Urothelium cell line (cell line): ENCODE results near the gene LPCAT1.

Experiments used
- DNase-seq: peaks from one replicate; pipeline ENCODE4 v3.0.0; 2011; ENCODE audit warnings: low spot score, mixed read lengths
- FAIRE-seq: peaks from 2 replicates; lab custom pipeline; 2011; peaks lifted over from hg19 to GRCh38; lab: Jason Lieb, UNC

The LPCAT1 gene

DNA sequence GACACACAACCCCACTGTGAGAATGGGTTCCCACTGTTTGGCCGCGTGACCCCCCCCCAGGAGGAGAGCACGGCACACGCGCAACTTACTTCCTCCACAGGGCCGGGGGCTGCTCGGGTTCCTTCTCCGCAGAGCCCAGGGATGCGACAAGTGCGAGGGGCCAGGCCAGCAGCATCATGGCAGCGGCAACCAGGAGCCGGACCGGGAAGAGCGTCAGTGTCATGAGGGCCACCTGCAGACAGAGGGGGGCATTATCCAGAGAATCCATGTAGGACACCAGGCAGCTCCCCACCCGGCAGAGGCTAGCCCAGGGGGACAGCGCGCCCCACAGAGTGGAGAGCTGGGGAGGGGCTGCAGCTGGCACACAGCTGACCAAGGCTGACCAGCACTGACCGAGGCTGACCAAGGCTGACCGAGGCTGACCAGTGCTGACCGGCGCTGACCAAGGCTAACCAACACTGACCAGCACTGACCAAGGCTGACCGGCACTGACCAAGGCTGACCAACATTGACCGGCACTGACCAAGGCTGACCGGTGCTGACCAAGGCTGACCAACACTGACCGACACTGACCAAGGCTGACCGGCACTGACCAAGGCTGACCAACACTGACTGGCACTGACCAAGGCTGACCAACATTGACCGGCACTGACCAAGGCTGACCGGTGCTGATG lies 22.3 kb downstream of the LPCAT1 start:
- FAIRE-seq (no peak), DNase-seq (no peak)

- FAIRE-seq, result no peak
Observed at GRCh38 chr5:1500411-1501091, 23.2 kb downstream of the LPCAT1 start.

GRCh38 chr5:1499851-1500250 lies 23.9 kb downstream of the LPCAT1 start:
- DNase-seq (no peak), FAIRE-seq (no peak)

More at GRCh38 chr5:1500411-1501091, 23.2 kb downstream of the LPCAT1 start:
- no peak for DNase-seq

DNA sequence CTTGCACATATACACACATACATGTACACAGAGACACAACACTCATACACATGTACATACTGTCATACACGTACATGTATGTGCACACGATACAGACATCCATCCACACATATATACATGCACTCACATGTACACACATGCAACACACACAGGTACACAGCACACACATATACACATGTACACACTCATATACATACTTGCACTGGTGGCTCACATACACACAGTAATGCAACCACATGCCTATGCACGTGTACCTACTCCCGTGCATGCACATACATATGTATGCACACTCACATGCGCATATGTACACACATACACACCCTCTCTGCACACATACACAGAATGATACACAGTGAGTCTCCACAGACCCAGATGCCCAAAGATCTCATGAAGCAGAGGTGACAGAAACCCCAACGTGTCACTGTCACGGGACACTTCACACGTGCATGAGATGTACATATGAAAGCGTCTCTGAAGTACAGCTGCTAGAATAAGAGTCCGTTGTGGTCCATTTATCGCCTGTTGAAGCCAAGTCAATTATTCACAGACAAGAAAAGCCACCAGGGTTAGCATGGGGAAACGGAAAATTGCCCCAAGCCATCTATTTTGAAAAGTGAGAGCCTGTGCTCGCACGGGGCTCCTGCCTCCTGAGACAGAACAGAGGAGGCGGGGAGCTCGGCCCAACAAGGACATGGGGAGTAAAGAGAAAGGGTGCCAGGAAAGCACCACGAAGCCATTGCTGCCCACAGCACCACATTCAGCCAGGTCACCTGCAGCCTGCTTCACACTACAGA lies 24.9 kb downstream of the LPCAT1 start:
- DNase-seq (no peak), FAIRE-seq (peak; percentile 86)

DNA sequence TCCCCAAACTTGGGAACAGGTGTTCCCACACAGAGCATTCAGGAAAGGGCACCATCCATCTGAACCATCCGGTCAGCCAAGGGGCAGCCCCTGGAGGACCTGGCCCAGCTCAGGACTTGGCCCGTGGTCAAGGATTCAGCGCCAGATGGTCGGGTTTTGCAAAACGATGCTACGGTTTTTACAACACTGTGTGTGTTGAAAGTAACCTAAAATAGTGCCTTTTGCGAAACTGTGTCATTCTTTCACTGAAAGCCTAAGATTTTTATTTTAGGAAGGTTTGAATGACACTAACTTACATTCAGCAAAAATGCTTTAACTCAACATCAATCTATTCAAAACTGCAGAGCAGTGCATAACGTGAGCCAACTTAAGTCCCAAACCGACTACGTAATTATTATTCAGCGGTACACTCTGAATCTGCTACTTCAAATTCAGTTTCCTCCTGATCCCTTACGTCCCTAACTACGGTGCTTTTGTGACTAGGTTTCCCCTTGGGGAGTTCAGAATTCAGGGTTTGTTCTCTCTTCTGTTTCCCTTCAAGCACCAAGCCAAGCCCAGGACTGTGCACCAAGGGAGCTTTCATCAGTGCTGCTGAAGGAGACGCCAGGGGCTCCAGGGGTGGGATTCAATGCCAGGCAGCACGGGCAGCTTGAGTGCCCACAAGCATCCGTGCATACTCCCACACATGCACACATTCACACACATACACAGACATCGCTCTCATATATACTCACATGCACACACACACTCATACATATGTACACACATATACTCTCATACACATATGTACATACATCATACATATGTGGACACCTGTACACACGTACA lies 25.8 kb downstream of the LPCAT1 start:
- DNase-seq (no peak), FAIRE-seq (no peak)

- no peak for FAIRE-seq
- DNase-seq, result no peak
Observed at GRCh38 chr5:1497242-1497777, 26.4 kb downstream of the LPCAT1 start.

- FAIRE-seq (no peak), DNase-seq (no peak)
Observed at GRCh38 chr5:1495525-1495897, 28.2 kb downstream of the LPCAT1 start.

- DNase-seq, result no peak
- no peak for FAIRE-seq
Observed at GRCh38 chr5:1494780-1495524, 28.8 kb downstream of the LPCAT1 start.

DNA sequence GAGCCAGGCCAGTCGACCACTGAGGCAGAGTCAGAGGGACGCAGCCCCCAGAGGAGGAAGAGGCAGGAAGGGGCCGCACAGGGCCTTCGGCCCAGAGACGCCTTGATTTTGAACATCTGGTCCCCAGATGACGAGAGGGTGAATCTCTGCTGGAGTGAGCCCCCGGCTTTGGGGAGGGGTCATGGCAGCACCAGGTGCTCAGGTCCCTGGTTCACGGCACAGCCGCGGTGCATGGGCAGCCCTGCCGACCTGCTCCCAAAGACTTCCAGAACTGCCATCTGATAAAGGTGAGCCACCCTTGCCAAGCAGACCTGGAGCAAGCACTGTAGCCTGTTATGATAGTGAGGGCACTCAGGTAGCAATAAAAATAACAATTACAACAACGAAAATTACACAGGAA lies 29.8 kb downstream of the LPCAT1 start:
- DNase-seq (no peak), FAIRE-seq (no peak)

DNA sequence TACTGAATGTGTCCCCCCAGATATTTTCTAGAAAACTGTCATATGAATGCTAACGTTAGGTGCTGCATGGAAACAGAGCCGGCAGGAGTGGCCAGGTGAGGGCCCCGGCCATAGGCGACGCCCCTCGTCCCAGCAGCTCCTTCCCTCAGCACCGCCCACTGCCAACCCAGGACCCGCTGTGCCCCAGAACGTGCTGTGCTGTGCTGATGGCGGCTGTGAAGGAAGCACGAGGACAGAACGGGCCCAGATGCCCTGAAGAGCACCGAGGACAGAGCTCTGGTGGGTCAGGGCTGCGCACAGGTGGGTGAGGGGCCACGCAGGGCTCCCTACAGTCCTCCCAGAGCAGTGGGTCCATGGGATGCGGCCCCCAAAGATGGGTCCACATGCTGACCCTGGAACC lies 30.3 kb downstream of the LPCAT1 start:
- DNase-seq (no peak), FAIRE-seq (no peak)

GRCh38 chr5:1492757-1493156 lies 31.0 kb downstream of the LPCAT1 start:
- DNase-seq (no peak), FAIRE-seq (no peak)

DNA sequence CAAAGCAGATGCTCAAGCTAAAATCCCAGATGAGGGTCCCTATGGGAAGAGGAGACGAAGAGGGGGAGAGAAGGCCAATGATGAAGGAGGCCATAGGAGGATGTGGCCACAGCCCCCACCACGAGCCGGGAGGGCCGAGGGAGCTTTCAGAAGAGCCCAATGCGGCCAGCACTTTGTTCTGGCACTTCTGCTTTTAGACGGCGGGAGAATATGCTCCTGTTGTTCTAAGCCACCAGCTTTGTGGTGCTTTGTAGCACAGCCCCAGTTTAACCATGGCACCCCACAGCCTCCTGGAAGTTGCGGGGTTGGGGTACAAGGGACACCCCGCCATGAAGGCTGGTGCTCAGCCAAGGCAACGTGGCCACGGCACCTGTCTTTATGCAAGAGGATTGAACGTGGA lies 33.4 kb downstream of the LPCAT1 start:
- FAIRE-seq (no peak), DNase-seq (no peak)

DNA sequence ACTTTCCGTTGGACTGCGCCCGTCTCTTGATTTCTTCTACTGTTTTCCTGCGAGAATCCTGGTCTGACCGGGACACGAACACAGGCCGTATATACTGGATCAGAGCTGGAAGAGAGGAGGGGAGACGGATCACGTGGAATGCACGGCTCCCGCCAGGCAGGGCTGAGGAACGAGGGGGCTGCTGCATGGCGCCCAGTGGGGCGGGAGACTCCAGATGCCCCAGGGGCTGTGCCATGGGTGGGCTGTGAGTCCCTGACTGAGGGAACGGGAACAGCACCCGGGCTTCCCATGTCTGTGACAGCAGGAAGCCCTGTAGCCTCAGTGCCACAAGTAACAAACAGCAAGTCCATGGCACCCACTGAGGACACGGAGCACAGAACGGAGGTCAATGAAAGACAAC lies 34.0 kb downstream of the LPCAT1 start:
- FAIRE-seq, result no peak

DNA sequence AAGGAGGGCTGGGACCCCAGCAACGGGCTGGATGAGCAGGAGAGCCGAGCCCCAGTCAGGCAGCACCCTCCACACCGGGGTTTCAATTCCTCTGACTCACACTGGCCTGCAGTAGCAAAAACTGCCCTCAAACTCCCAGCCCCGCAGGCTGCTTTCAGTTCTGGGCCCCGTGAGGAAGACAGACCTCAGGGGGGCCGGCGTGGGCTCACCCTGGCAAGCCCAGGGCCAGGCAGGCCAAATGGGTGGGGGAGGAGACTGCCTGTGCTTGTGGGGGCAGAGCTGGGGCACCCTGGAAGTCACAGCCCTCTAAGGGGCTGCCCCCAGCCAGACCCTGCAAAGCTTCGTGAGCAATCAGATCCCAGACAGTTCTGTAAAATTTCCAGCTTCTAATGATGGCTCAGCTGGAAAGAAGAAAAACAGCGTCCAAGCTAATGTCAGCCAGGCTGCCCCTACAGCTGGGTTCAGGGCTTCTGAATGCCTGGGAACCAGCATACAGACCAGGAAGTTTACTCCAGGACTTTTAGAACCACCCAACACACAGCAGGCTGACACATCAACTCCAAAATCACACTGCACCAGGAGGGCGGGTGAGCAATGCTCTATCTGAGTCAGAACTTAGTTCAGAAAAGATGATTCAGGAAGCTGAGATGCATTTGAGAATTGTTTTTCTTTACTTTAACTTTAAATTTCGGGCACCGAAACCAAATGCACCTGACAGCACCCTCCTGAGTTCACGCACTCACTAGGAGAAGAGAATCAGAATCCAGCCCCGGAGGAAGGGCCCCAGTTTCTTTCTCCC lies 34.7 kb downstream of the LPCAT1 start:
- FAIRE-seq (no peak), DNase-seq (no peak)

More for the DNA sequence above, 34.0 kb downstream of the LPCAT1 start:
- no peak for DNase-seq

GRCh38 chr5:1487079-1487764 lies 36.5 kb downstream of the LPCAT1 start:
- FAIRE-seq, result no peak
- DNase-seq, result no peak

DNA sequence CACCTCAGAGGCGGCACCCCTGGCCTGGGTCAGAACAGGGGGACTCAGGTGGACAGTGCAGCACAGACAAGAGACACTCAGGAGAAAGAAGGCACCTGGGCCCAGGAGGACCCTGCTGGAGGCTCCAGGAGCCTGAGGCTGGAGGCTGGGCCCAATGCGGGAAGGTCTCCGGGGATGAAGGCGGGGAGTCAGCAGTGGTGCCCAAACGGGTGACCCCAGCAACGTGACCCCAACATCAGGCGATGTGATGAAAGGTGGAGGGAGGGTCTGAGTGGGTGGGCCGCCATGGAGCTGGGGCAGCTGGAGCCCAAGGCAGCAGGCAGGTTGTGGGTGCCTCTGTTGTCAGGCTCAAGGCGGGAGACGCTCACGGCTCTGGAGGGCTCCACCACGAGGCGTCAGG lies 37.5 kb downstream of the LPCAT1 start:
- DNase-seq (no peak), FAIRE-seq (no peak)

DNA sequence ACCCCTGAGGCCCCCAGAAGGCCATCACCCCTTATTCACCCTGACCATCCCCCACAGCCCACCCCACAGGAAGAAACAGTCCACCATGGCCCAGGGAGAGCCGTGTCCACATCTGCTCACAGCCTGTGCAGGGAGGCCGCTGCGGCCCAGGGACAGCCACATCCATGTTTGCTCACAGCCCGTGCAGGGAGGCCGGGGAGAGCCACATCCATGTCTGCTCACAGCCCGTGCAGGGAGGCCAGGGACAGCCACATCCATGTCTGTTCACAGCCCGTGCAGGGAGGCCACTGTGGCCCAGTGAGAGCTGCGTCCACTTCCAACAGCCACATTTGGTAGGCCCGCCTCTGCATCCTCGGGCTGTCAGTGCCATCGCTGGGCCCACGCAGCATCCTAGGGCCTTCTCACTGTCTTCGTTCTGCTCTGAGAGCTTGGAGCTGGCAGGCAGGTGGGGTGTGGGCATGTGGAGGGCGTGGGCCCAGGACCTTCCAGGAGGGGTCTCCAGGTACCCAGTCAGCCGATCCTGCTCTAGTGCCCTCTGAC lies 38.1 kb downstream of the LPCAT1 start:
- no peak for DNase-seq
- FAIRE-seq, result no peak
